NCI-H2081 treated with DMSO at 0.1 percent for 48 hours (cell line): ENCODE results near the gene HTR3B.
"Not testable (repeated sequence)": the region's sequence is repeated elsewhere in the genome, so short reads cannot be mapped to it uniquely, and the experiment has no call there.

Experiments used
- DNase-seq: peaks from one replicate; lab custom pipeline; 2025; lab: John Stamatoyannopoulos, UW

The HTR3B gene

DNA sequence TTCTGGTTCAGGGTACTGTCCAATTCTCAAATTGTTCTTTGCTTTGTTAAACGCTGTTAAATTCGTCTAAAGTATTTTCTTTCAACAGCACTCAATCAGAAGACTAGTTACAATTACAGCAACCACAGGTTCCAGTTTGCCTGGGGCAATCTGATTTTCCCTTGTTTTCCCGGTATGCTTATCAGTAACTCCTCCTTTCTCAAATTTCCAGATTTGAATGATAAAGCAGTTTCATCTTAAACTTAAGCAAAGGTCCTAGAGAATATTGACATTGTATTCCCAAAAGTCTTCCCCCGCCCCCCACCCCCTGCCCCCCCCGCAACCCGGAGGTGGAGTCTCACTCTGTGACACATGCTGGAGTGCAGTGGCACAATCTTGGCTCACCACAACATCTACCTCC lies 18.7 kb upstream of the HTR3B start:
- DNase-seq = no peak

DNA sequence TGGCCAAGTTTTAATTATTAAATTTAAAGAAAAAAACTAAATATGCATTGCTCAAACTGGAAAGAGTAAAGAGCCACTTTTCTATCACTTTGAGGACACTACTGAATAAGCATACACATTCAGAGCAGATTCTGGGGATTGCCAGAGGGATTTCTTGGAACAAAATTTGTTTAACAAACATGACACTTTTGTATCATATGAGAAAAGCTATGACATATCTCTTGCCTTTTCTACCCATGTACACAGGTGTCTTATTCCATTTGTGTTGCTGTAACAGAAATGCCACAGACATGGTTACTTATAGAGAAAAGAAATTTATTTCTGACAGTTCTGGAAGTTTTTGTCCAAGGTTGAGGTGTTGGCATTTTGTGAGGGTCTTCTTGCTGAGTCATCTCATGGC lies 15.7 kb upstream of the HTR3B start:
- no peak for DNase-seq

DNA sequence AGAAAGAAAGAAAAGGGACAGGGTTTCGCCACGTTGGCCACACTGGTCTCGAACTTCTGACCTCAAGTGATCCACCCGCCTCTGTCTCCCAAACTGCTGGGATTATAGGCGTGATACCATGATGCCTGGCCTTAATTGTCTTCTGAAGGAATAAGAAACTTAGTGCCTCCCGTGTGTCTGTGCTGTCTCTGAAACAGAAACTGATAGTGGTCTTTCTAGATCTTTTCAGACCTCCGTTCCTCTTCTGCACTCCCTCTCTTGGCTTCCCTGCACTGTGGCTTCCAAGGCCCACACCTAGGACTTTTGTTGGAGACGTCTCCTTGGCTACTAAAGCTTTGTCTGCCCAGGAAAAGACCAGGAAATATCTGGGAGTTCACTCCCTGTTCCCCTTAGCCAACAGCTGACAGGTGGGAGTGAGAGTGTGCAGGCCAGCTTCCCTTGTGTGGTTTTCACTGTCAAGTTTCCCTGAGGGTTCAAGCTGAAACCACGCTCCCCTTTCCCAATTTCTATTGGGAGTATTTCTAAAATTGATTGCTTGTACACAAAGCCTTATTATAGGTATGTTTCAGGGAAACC lies 10.1 kb upstream of the HTR3B start:
- no peak for DNase-seq

DNA sequence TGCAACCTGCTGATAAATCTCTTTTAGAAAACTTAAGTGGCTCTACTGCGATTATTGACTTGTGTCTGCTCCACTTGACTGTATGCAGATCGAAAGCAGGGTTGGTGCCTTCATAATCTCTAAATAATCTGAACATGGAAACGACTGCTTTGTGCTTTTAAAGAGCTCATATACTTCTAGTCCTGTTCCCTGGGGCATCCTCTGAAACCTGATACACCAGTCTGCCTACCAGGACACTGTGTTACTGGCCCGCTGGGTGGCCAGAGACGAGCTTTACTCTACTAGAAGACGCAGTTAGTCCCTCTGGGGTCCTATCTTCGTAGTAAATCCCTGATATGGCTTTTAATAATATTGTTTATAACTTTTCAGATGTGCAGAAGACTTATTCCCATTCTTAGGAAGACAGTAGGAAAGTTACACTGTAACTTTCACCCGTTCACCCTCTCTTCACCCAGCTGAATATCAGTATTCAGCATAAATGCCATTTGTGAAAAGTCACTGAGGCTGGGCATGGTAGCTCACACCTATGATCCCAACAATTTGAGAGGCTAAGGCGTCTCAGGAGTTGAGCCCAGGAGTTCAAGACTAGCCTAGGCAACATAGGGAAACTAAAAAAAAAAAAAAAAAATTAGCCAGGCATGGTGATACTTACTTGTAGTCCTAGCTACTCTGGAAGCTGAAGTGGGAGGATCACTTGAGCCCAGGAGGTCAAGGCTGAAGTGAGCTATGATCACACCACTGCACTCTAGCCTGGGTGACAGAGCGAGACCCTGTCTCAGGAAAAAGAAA lies 9.0 kb upstream of the HTR3B start:
- no peak for DNase-seq

GRCh38 chr11:113896156-113896879 lies 8.3 kb upstream of the HTR3B start:
- peak; percentile 31 for DNase-seq

DNA sequence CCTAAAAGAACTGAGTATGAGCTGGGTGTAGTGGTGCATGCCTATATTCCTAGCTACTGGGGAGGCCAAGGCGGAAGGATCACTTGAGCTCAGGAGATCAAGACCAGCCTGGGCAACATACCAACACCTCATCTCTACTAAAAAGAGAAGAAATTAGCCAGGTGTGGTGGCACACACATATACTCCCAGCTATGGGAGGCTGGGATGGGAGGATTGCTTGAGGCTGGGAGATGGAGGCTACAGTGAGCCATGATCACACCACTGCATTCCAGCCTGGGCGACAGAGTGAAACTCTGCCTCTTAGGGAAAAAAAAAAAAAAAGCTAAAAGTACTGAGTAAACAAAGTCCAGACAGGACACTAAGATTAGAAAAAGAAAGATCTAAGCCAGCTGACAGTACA lies 3.5 kb upstream of the HTR3B start:
- no peak for DNase-seq

DNA sequence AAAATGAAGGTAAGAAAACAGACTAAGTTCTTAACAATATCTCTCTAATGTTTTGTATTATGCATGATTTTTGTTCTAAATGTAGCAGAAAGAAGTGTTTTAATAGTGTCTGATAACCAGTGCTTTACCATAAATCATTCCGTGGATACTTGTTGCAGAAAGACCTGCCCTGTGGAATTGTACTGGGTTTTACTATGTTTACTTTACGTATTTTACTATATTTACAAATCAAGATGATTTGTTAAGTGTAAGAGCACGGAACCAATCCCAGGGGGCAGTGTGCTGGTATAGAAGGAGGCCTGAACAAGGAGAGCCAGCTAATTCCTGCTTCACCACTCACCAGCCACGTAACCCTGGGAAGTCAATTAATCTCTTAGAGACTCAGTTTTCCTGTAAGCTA lies 1.4 kb downstream of the HTR3B start:
- no peak for DNase-seq

- DNase-seq = no peak
Measured at GRCh38 chr11:113906516-113906915, 1.9 kb downstream of the HTR3B start.

GRCh38 chr11:113907152-113907551 lies 2.6 kb downstream of the HTR3B start:
- no peak for DNase-seq

DNA sequence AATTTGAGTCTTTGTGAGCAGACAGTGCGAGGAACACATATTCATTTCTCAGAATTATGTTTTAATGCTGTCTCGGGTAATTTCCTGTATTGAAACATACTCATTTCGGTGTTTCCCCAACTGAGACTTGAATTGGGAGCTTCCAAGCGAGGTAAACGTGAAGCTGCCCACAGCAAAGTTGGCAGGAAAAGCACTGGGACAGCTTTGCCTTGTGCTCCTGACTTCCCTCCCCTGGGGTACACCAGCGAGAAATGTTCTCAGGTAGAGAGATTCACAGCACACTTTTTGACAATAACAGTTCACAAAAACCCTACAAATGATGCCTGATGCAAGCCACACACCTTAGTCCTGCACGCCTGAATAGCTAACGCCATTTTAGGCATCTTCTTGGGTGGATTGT lies 3.1 kb downstream of the HTR3B start:
- no peak for DNase-seq

GRCh38 chr11:113908098-113908497 lies 3.5 kb downstream of the HTR3B start:
- DNase-seq = no peak

DNA sequence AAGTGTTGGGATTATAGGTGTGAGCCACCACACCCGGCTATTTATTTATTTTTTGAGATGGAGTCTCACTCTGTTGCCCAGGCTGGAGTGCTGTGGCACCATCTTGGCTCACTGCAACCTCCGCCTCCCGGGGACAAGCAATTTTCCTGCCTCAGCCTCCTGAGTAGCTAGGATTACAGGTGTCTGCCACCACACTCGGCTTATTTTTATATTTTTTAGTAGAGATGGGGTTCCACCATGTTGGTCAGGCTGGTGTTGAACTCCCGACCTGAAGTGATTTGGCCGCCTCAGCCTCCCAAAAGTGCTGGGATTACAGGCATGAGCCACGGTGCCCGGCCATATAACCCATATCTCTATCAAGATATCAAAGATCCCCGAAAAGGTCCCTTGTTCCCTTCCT lies 6.9 kb downstream of the HTR3B start:
- DNase-seq = not testable (repeated sequence)

GRCh38 chr11:113923572-113923971 lies 19.0 kb downstream of the HTR3B start:
- DNase-seq = no peak

- DNase-seq = no peak
Measured at GRCh38 chr11:113926273-113927197, 21.9 kb downstream of the HTR3B start.

DNA sequence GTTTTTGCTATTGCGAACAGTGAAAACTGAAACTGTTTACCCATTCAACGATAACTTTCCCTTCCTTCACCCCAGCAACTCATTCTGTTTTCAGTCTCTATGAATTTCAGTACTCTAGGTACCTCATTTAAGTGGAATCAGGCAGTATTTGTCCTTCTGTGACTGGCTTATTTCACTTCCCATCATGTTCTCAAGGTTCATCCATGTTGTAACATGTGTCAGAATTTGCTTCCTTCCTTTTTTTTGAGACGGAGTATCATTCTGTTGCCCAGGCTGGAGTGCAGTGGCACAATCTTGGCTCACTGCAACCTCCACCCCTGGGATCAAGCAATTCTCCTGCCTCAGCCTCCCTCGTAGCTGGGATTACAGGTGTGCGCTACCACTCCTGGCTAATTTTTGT lies 23.7 kb downstream of the HTR3B start:
- no peak for DNase-seq

GRCh38 chr11:113932788-113933187 lies 28.2 kb downstream of the HTR3B start:
- DNase-seq = no peak

- not testable (repeated sequence) for DNase-seq
Measured at GRCh38 chr11:113934193-113934592, 29.6 kb downstream of the HTR3B start.

DNA sequence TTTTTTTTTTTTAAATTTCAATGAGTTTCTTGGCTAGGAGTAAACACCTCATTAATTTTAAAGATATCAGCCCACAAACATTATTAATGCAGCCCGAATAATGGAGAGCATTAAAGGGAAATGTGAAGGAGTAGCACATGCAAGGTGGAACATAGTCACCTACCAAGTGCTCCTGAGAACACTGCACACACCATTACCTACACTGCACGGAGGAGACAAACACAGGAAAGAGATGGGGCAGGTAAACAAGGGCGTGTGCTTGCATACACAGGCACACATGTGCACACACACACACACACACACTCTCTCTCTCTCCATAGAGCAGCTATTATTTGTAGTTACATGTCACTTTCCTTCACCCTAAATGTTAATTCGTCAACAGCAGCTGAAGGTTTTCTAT lies 30.2 kb downstream of the HTR3B start:
- no peak for DNase-seq

GRCh38 chr11:113935858-113936257 lies 31.3 kb downstream of the HTR3B start:
- no peak for DNase-seq

DNA sequence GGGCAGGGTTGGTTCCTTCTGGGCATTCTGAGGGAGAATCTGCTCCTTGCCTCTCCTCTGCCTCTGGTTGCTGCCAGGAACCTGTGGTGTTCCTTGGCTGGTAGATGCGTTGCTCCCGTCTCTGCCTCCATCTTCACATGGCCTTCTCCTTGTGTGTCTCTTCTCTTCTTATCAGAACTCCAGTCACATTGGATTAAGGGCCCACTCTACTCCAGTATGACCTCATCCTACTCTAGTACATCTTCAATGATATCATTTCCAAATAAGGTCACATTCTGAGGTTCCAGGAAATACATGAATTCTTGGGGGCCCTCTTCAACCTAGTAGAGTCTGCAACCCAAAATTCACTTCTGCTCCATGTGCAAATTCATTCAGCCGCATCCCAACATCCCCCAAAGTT lies 33.3 kb downstream of the HTR3B start:
- no peak for DNase-seq

- DNase-seq = no peak
Measured at GRCh38 chr11:113942256-113942655, 37.7 kb downstream of the HTR3B start.

DNA sequence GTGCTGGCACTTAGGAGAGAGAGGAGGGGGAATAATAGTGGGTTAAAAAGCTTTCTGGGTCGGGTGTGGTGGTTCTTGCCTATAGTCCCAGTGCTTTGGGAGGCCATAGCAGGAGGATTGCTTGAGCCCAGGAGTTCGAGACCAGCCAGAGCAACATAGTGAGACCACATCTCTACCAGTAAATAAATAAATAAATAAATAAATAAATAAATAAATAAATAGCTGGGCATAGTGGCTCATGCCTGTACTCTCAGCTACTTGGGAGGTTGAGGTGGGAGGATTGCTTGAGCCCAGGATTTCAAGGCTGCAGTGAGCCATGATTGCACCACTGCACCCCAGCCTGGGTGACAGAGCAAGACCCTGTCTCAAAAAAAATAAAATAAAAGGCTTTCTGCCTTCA lies 41.6 kb downstream of the HTR3B start:
- not testable (repeated sequence) for DNase-seq
